Hepatocyte (in vitro differentiated cells): Measurements from ENCODE around the gene SLC39A11. TPM values are rescaled to one million over a fixed set of nuclear protein-coding genes. Genes with fewer than 3 reads are reported as not detected.

ENCODE experiments used
- DNase-seq: peaks from one replicate; pipeline ENCODE4 v3.0.0-alpha.2; 2016; ENCODE audit warnings: low spot score
- H2AFZ ChIP-seq: fragments of 200-600 bp; sonication (generic); 2 replicates; pipeline ENCODE4 v1.6.0; 2016; ENCODE audit warnings: antibody characterized with exemption, mild to moderate bottlenecking
- H3K27ac ChIP-seq: fragments of 200-600 bp; sonication (generic); 2 replicates; pipeline ENCODE4 v1.5.1; 2016; ENCODE audit warnings: mild to moderate bottlenecking
- H3K27me3 ChIP-seq: fragments of 200-600 bp; sonication (generic); 2 replicates; pipeline ENCODE4 v1.6.1; 2016
- H3K36me3 ChIP-seq: fragments of 200-600 bp; sonication (generic); replicated peaks from 2 replicates; pipeline ENCODE4 v1.5.1; 2016; ENCODE audit warnings: low read depth; ENCODE audit not compliant: insufficient read depth
- H3K4me1 ChIP-seq: fragments of 200-600 bp; sonication (generic); 2 replicates; pipeline ENCODE4 v1.5.1; 2016; ENCODE audit warnings: mild to moderate bottlenecking, moderate library complexity; ENCODE audit not compliant: insufficient read depth
- H3K4me2 ChIP-seq: fragments of 200-600 bp; sonication (generic); 2 replicates; pipeline ENCODE4 v1.6.0; 2016
- H3K4me3 ChIP-seq: fragments of 200-600 bp; sonication (generic); 2 replicates; pipeline ENCODE4 v1.5.1; 2016; ENCODE audit warnings: mild to moderate bottlenecking
- H3K79me2 ChIP-seq: fragments of 200-600 bp; sonication (generic); 2 replicates; pipeline ENCODE4 v1.6.0; 2017; ENCODE audit warnings: mild to moderate bottlenecking
- H3K9me2 ChIP-seq: fragments of 200-600 bp; sonication (generic); replicated peaks from 2 replicates; pipeline ENCODE4 v1.6.0; 2017; ENCODE audit warnings: mild to moderate bottlenecking; ENCODE audit not compliant: insufficient read depth
- H3K9me3 ChIP-seq: fragments of 200-600 bp; sonication (generic); 2 replicates; pipeline ENCODE4 v1.5.1; 2016; ENCODE audit warnings: low read depth, mild to moderate bottlenecking
- H4K20me1 ChIP-seq: fragments of 200-600 bp; sonication (generic); 2 replicates; pipeline ENCODE4 v1.6.0; 2016; ENCODE audit warnings: mild to moderate bottlenecking; ENCODE audit not compliant: insufficient read depth, poor library complexity, severe bottlenecking
- CTCF ChIP-seq: fragments of 200-600 bp; sonication (generic); IDR thresholded peaks from 2 replicates; pipeline ENCODE4 v1.5.1; 2016; ENCODE audit warnings: antibody characterized with exemption, mild to moderate bottlenecking; ENCODE audit not compliant: poor library complexity
- EZH2 ChIP-seq: fragments of 200-600 bp; sonication (generic); IDR thresholded peaks from 2 replicates; pipeline ENCODE4 v1.6.1; 2016; ENCODE audit warnings: antibody characterized with exemption, mild to moderate bottlenecking, borderline replicate concordance
- EZH2phosphoT487 ChIP-seq: fragments of 200-600 bp; sonication (generic); IDR thresholded peaks from one replicate; pipeline ENCODE4 v1.6.1; 2018; ENCODE audit warnings: antibody characterized with exemption, mild to moderate bottlenecking, low read depth, moderate library complexity; ENCODE audit not compliant: unreplicated experiment, severe bottlenecking
- WGBS: methylation state at CpG from one replicate; pipeline ENCODE4 v1.1.6; 2016; ENCODE audit warnings: low lambda C conversion rate; ENCODE audit errors: missing lambda C conversion rate; 5-methylcytosine and 5-hydroxymethylcytosine counted together
- polyA plus RNA-seq: library from polyadenylated mRNA; unstranded; fragments of >200 nt; fragmentation: Nextera tagmentation; extraction: Ambion mirVana; gene quantifications from 2 replicates; pipeline ENCODE4 v1.2.1, GENCODE V29; 2016
- total RNA-seq: library from RNA; depleted of rRNA; stranded (reverse); fragments of >200 nt; gene quantifications from 2 replicates; pipeline ENCODE4 v1.2.3, GENCODE V29; 2014

The SLC39A11 gene
- total and polyA plus RNA-seq, 2 experiments from 2014 or later: 37.7 to 39.1 TPM

GRCh38 chr17:73103641-73104335, 11.3 kb upstream of the SLC39A11 start:
- H3K4me2 ChIP-seq: no peak overlapping the region
- H3K27ac ChIP-seq: no peak overlapping the region
- H3K27me3 ChIP-seq: no peaks in the 10 kb centered on the region
- 90% methylated on average over 12 of the region's 12 CpGs for WGBS
- H3K4me3 ChIP-seq: no peak overlapping the region
- H3K9me3 ChIP-seq: no peaks in the 10 kb centered on the region
- H3K36me3 ChIP-seq: no peaks in the 10 kb centered on the region
- H3K9me2 ChIP-seq: no peaks in the 10 kb centered on the region
- H2AFZ ChIP-seq: no peak overlapping the region
- TF ChIP-seq CTCF: no peak
- TF ChIP-seq EZH2: no peak
- TF ChIP-seq EZH2phosphoT487: no peak
- DNase-seq: no peak
- H3K79me2 ChIP-seq: no peaks in the 10 kb centered on the region
- H3K4me1 ChIP-seq: no peaks in the 10 kb centered on the region
- H4K20me1 ChIP-seq: no peaks in the 10 kb centered on the region

- no peaks in the 10 kb centered on the region for H3K27me3 ChIP-seq
- WGBS: 94% methylated on average over 6 of the region's 6 CpGs
- H4K20me1 ChIP-seq: no peaks in the 10 kb centered on the region
- no peak overlapping the region for H2AFZ ChIP-seq
- H3K9me3 ChIP-seq: no peaks in the 10 kb centered on the region
- H3K4me1 ChIP-seq: no peaks in the 10 kb centered on the region
- H3K79me2 ChIP-seq: no peaks in the 10 kb centered on the region
- no peaks in the 10 kb centered on the region for H3K9me2 ChIP-seq
- no peak for DNase-seq
- no peak overlapping the region for H3K27ac ChIP-seq
- no peaks in the 10 kb centered on the region for H3K36me3 ChIP-seq
- no peak overlapping the region for H3K4me3 ChIP-seq
- no peak overlapping the region for H3K4me2 ChIP-seq
- TF ChIP-seq EZH2phosphoT487 (no peak), EZH2 (no peak), CTCF (no peak)
These were observed 8.5 kb upstream of the SLC39A11 start for GRCh38 chr17:73101031-73101430.

GRCh38 chr17:73100363-73100762, 7.9 kb upstream of the SLC39A11 start:
- Histone ChIP-seq H3K27ac (no peak overlapping the region), H4K20me1 (no peaks in the 10 kb centered on the region), H3K9me2 (no peaks in the 10 kb centered on the region), H3K4me3 (no peak overlapping the region), H3K79me2 (no peaks in the 10 kb centered on the region), H3K36me3 (no peaks in the 10 kb centered on the region), H3K4me2 (no peak overlapping the region), H3K9me3 (no peaks in the 10 kb centered on the region), H2AFZ (no peak overlapping the region), H3K27me3 (no peaks in the 10 kb centered on the region), H3K4me1 (no peaks in the 10 kb centered on the region)
- 100% methylated on average over 2 of the region's 2 CpGs for WGBS
- DNase-seq: no peak
- TF ChIP-seq EZH2phosphoT487 (no peak), CTCF (no peak), EZH2 (no peak)

- Histone ChIP-seq H3K27me3 (no peaks in the 10 kb centered on the region), H3K4me2 (no peak overlapping the region), H3K4me3 (no peak overlapping the region), H3K4me1 (no peaks in the 10 kb centered on the region), H4K20me1 (no peaks in the 10 kb centered on the region), H3K36me3 (no peaks in the 10 kb centered on the region), H3K79me2 (no peaks in the 10 kb centered on the region), H3K9me3 (no peaks in the 10 kb centered on the region), H2AFZ (no peak overlapping the region), H3K9me2 (no peaks in the 10 kb centered on the region), H3K27ac (no peak overlapping the region)
- 81% methylated on average over 10 of the region's 10 CpGs for WGBS
- TF ChIP-seq CTCF (no peak), EZH2phosphoT487 (no peak), EZH2 (no peak)
- no peak for DNase-seq
These were observed 7.0 kb upstream of the SLC39A11 start for GRCh38 chr17:73099511-73099910.
